Stomach (tissue), 9 donors: ENCODE data around the gene FN3K. TPM values are rescaled to one million over a fixed set of nuclear protein-coding genes. Genes with fewer than 3 reads are reported as not detected.

ENCODE experiments used
- DNase-seq, 2 donors: peaks; one replicate each; pipeline versions ENCODE4 v3.0.0 to v3.0.0-alpha.2; 2013 to 2019
- H3K27ac ChIP-seq, 5 donors: fragments of 200-600 bp in 4 of 5; sonication (generic) in 4 of 5; one replicate each; pipeline ENCODE4 v1.5.1; 2013 to 2019; ENCODE audit warnings: mild to moderate bottlenecking in 1 of 5, moderate library complexity in 1 of 5
- H3K27me3 ChIP-seq, 3 donors: fragments of 200-600 bp; sonication (generic); one replicate each; pipeline ENCODE4 v1.5.1; 2017 to 2019; ENCODE audit warnings: mixed run types in 1 of 3
- H3K36me3 ChIP-seq, 4 donors: fragments of 200-600 bp; sonication (generic); 1 replicate in 3 of 4; 2 replicates in 1 of 4; pipeline ENCODE4 v1.5.1; 2016 to 2019
- H3K4me1 ChIP-seq, 4 donors: fragments of 200-600 bp; sonication (generic); one replicate each; pipeline ENCODE4 v1.5.1; 2016 to 2019
- H3K4me3 ChIP-seq, 4 donors: fragments of 200-600 bp; sonication (generic) in 3 of 4; one replicate each; pipeline ENCODE4 v1.5.1; 2016 to 2019; ENCODE audit warnings: mild to moderate bottlenecking in 1 of 4
- H3K9me3 ChIP-seq, 4 donors: fragments of 200-600 bp; sonication (generic); one replicate each; pipeline ENCODE4 v1.5.1; 2016 to 2019
- CTCF ChIP-seq, 7 experiments: fragments of 450-650 bp in 4 of 7; fragments of 200-600 bp in 3 of 7; sonication (generic) in 3 of 7; IDR thresholded peaks; one replicate each; pipeline ENCODE4 v1.5.1; 2016 to 2019; ENCODE audit warnings: antibody characterized with exemption in 7 of 7, control low read depth in 2 of 7, mild to moderate bottlenecking in 1 of 7
- EP300 ChIP-seq: sonication (generic); formaldehyde crosslinking; IDR thresholded peaks from one replicate; pipeline ENCODE4 v1.6.1; 2017; ENCODE audit warnings: antibody characterized with exemption
- POLR2A ChIP-seq, 4 donors: fragments of 450-650 bp; IDR thresholded peaks; one replicate each; pipeline ENCODE4 v1.6.1; 2016; ENCODE audit warnings: antibody characterized with exemption in 4 of 4, control low read depth in 2 of 4, mild to moderate bottlenecking in 1 of 4, moderate library complexity in 1 of 4
- POLR2AphosphoS5 ChIP-seq, 3 donors: sonication (generic); formaldehyde crosslinking; IDR thresholded peaks; one replicate each; pipeline ENCODE4 v1.6.1; 2016; ENCODE audit warnings: antibody characterized with exemption in 3 of 3
- WGBS, 5 donors: extraction: QIAGEN DNeasy Blood & Tissue Kit in 3 of 5; methylation state at CpG; one replicate each; pipeline versions ENCODE4 v1.1.5 to v1.1.7; 2013 to 2018; 5-methylcytosine and 5-hydroxymethylcytosine counted together
- intact Hi-C: fragments of 100-400 bp; cut with DNase I; formaldehyde crosslinking; loops from one replicate; pipeline ENCODE4 v1.15.1; 2023; ENCODE audit warnings: low total_unique reads
- polyA plus RNA-seq, 3 donors: library from polyadenylated mRNA; stranded (reverse); fragments of 200-250 nt; gene quantifications; one replicate each; pipeline ENCODE4 v1.2.3, GENCODE V29; 2013
- total RNA-seq, 5 donors: library from RNA; depleted of rRNA; stranded (reverse); fragments of >200 nt; gene quantifications; one replicate each; pipeline versions ENCODE4 v1.1.0 to v1.2.3, GENCODE V29; 2014 to 2016
- donor health status: healthy with polysubstance abuse.
- donor health status: Bipolar disorder and iron deficiency.
- donor health status: healthy.

FN3K gene
- total and polyA plus RNA-seq, 8 donors, result 13.0 to 59.5 (median 16.4) TPM

- no peak overlapping the region for H3K27ac ChIP-seq
- H3K27me3 ChIP-seq, result no peaks in the 10 kb centered on the region
- no peak for DNase-seq
- TF ChIP-seq POLR2AphosphoS5 (IDR thresholded peaks at IDR 0.05) (no peak), CTCF (IDR thresholded peaks at IDR 0.05) (no peak), POLR2A (IDR thresholded peaks at IDR 0.05) (no peak), EP300 (no peak)
- H3K4me3 ChIP-seq, result no peak overlapping the region
- H3K4me1 ChIP-seq, result peaks cover 0 to 19% (median 4%) of the 10 kb centered on the region in 4 donors
- intact Hi-C loops, result loop anchor here (5.0 kb wide), 1 partner anchor 132 kb away; no protein-coding TSS in a partner anchor
- 80 to 85% (median 82%) methylated on average over 12 of the region's 12 CpGs for WGBS, 5 donors
- H3K9me3 ChIP-seq, result no peaks in the 10 kb centered on the region
- H3K36me3 ChIP-seq, result peaks cover 13 to 40% (median 39%) of the 10 kb centered on the region in 4 donors
Observed at GRCh38 chr17:82780195-82780594, 44.8 kb downstream of the FN3K start.

GRCh38 chr17:82780971-82781893, 45.8 kb downstream of the FN3K start:
- Histone ChIP-seq H3K36me3 (peaks cover 13 to 39% (median 37%) of the 10 kb centered on the region in 4 donors), H3K4me1 (peaks cover 0 to 15% (median 2%) of the 10 kb centered on the region in 4 donors)
- intact Hi-C loops, result loop anchor here (5.0 kb wide), 1 partner anchor 131 kb away; no protein-coding TSS in a partner anchor

DNA sequence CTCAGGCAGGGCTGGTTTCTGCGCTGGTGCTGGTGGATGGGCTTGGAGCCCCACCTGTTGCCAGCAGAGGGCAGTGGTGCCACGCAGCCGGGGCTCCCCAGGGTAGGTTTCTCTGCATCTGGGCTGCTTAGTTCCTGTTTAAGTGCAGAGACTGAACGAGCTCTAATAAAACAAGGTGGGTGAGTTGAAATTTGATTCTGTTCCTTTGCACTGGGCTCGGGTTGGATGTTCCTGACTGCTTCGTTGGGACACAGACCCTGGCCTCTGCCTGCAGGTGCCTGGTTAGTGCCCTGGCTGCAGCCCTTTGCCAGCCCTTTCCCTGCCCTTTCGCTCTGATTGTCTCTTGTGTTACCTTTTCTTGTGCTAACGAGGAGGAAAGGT, 46.5 kb downstream of the FN3K start:
- Histone ChIP-seq H3K36me3 (peaks cover 13 to 33% (median 32%) of the 10 kb centered on the region in 4 donors), H3K27ac (peak overlapping the region in 3 of 5 donors; percentile 37 to 46 (median 41)), H3K4me3 (no peak overlapping the region), H3K27me3 (no peaks in the 10 kb centered on the region), H3K9me3 (no peaks in the 10 kb centered on the region), H3K4me1 (peaks cover 0 to 15% (median 2%) of the 10 kb centered on the region in 4 donors)
- 14 to 22% (median 19%) methylated on average over 7 to 8 of the region's 8 CpGs for WGBS, 5 donors
- DNase-seq, result peak; percentile 89 to 94
- peak in 1 of 3 donors; percentile 50 for TF ChIP-seq POLR2AphosphoS5 (IDR thresholded peaks at IDR 0.05)
- no peak for TF ChIP-seq EP300
- peak in 5 of 7 experiments; percentile 83 to 96 (median 93) for TF ChIP-seq CTCF (IDR thresholded peaks at IDR 0.05)
- TF ChIP-seq POLR2A (IDR thresholded peaks at IDR 0.05), result no peak
- intact Hi-C loops, result loop anchor here (5.0 kb wide), 1 partner anchor 130 kb away; no protein-coding TSS in a partner anchor

More at GRCh38 chr17:82780971-82781893, 45.8 kb downstream of the FN3K start:
- TF ChIP-seq CTCF (IDR thresholded peaks at IDR 0.05) (no peak), EP300 (no peak), POLR2A (IDR thresholded peaks at IDR 0.05) (no peak), POLR2AphosphoS5 (IDR thresholded peaks at IDR 0.05) (no peak)
- no peaks in the 10 kb centered on the region for H3K9me3 ChIP-seq
- no peak overlapping the region for H3K27ac ChIP-seq
- H3K4me3 ChIP-seq, result no peak overlapping the region
- H3K27me3 ChIP-seq, result no peaks in the 10 kb centered on the region
- DNase-seq, result no peak
- WGBS, 5 donors, result 77 to 83% (median 80%) methylated on average over 26 to 27 of the region's 27 CpGs

DNA sequence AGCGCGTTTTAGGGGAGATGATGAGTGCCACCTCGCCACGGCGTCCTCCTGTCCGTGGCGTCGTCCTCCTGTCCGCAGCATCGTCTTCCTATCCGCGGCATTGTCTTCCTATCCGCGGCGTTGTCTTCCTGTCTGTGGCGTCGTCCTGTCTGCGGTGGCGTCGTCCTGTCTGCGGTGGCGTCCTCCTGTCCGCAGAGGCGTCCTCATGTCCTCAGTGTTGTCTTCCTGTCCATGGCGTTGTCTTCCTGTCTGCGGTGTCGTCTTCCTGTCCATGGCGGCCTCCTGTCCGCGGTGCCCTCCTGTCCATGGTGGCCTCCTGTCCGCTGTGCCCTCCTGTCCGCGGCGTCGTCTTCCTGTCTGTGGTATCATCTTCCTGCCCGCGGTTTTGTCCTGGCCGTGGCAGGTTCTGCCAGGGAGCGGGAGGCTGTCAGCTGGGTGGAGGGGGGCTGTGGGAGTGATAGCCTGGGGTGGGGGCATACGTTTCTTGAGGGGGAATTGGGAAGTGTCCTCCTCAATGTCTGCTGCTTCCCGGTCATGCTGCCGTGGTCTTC, 47.3 kb downstream of the FN3K start:
- Histone ChIP-seq H3K36me3 (peaks cover 13 to 33% (median 32%) of the 10 kb centered on the region in 4 donors), H3K27ac (peak overlapping the region in 3 of 5 donors; percentile 37 to 46 (median 41)), H3K27me3 (no peaks in the 10 kb centered on the region), H3K4me1 (peaks cover 0 to 15% (median 2%) of the 10 kb centered on the region in 4 donors), H3K4me3 (no peak overlapping the region), H3K9me3 (no peaks in the 10 kb centered on the region)
- WGBS, 5 donors, result 74 to 89% (median 87%) methylated on average over 40 to 42 of the region's 42 CpGs
- no peak for DNase-seq
- TF ChIP-seq POLR2A (IDR thresholded peaks at IDR 0.05) (no peak), CTCF (IDR thresholded peaks at IDR 0.05) (no peak), POLR2AphosphoS5 (IDR thresholded peaks at IDR 0.05) (no peak), EP300 (no peak)
- intact Hi-C loops, result loop anchor here (5.0 kb wide), 1 partner anchor 130 kb away; no protein-coding TSS in a partner anchor
